ENCODE data around the gene IL9.

GRCh38 chr5:135869935-135870334 lies 25.7 kb downstream of the IL9 start:
- no peak for TF ChIP-seq POLR2A (IDR thresholded peaks at IDR 0.05; ENCODE audit: low read depth, low read length)
- no peak for TF ChIP-seq TAF1 (IDR thresholded peaks at IDR 0.05; ENCODE audit: low read depth, low read length)
- no peak for TF ChIP-seq POLR2AphosphoS5 (IDR thresholded peaks at IDR 0.05; ENCODE audit: low read depth, low read length)

All from GM12891 (cell line).